GM12864 (cell line): ENCODE data around the gene EOMES.

Experiments used
- DNase-seq: peaks from one replicate; pipeline ENCODE4 v3.0.0-alpha.2; 2011; ENCODE audit warnings: low read depth
- H3K4me3 ChIP-seq: 2 replicates; pipeline ENCODE4 v1.5.1; 2011; ENCODE audit warnings: mild to moderate bottlenecking, low read depth, low read length, control low read depth
- TF ChIP-seq, protein P1 (sequence below): IDR thresholded peaks from 2 replicates; pipeline ENCODE4 v1.5.1; 2011; ENCODE audit warnings: low read depth, mild to moderate bottlenecking, moderate library complexity, low read length, control low read depth, inconsistent platforms; ENCODE audit errors: missing control alignments

The EOMES gene

DNA sequence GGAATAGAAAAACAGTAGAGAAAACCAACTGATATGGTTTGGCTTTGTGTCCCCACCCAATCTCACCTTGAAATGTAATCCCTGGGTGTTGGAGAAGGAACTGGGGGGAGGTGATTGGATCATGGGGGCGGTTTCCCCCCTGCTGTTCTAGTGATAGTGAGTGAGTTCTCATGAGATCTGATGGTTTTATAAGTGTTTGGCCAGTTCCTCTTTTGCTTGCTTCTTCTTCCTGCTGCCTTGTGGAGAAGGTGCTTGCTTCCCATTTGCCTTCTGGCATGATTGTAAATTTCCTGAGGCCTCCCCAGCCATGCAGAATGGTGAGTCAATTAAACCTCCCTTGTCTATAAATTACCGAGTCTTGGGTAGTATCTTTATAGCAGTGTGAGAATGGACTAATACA, 48.4 kb downstream of the EOMES start:
- no peak for DNase-seq
- TF ChIP-seq, protein P1, sequence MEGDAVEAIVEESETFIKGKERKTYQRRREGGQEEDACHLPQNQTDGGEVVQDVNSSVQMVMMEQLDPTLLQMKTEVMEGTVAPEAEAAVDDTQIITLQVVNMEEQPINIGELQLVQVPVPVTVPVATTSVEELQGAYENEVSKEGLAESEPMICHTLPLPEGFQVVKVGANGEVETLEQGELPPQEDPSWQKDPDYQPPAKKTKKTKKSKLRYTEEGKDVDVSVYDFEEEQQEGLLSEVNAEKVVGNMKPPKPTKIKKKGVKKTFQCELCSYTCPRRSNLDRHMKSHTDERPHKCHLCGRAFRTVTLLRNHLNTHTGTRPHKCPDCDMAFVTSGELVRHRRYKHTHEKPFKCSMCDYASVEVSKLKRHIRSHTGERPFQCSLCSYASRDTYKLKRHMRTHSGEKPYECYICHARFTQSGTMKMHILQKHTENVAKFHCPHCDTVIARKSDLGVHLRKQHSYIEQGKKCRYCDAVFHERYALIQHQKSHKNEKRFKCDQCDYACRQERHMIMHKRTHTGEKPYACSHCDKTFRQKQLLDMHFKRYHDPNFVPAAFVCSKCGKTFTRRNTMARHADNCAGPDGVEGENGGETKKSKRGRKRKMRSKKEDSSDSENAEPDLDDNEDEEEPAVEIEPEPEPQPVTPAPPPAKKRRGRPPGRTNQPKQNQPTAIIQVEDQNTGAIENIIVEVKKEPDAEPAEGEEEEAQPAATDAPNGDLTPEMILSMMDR = no peak
- no peak overlapping the region for H3K4me3 ChIP-seq

DNA sequence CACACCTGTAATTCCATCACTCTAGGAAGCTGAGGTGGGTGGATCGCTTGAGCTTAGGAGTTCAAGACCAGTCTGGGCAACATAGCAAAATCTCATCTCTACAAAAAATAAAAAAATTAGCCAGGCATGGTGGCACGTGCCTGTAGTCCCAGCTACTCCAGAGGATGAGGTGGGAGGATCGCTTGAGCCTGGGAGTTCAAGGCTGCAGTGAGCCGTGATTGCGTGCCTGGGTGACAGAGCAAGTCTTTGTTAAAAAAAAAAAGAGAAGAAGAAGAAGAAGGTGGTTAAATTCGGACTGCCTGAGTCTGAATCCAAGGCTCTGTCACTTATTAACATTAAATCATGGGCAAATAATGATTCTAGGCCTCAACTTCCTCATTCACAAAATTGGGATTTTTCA, 51.0 kb downstream of the EOMES start:
- no peak for DNase-seq
- TF ChIP-seq, protein P1 = no peak
- no peak overlapping the region for H3K4me3 ChIP-seq

DNA sequence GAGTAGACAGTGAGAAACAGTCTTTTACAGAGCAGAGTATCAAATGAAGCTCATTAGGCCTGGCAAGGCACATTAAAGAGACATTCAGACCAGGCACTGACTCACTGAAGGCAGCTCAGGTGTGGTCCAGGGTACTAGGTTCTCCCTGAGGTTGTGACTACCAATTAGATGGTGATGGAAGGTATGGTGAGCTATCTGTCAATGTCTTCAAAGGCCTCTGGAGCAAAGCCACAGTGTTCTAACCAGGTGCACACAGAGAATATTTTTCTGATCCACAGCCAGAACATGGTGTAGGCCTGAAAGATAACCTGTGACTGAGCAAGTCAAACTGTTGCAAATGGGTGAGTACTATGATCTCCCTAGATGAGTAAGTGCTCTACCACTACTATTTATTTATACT, 51.5 kb downstream of the EOMES start:
- TF ChIP-seq, protein P1 = no peak
- no peak for DNase-seq

DNA sequence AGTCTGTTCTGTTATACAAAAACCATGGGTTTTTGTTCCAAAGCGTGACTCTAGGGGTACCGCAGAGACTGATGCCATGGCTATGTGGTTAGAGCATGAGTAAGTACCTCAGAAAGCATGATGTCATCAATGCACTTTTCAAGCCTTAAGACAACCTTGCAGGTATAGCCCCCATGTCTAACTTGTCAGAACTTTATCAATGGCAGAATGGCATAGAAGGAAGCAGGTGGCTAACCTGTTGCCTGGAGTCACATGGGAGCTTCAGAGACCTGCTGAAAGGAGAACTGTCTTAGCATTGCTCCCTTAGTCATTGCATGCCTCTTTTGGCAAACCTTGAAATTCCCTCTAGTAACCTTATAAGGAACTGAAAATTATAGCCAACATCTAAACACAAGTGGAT, 52.5 kb downstream of the EOMES start:
- no peak overlapping the region for H3K4me3 ChIP-seq
- peak; percentile 10 for DNase-seq
- TF ChIP-seq, protein P1 = no peak

More for the DNA sequence above, 51.5 kb downstream of the EOMES start:
- H3K4me3 ChIP-seq = no peak overlapping the region

DNA sequence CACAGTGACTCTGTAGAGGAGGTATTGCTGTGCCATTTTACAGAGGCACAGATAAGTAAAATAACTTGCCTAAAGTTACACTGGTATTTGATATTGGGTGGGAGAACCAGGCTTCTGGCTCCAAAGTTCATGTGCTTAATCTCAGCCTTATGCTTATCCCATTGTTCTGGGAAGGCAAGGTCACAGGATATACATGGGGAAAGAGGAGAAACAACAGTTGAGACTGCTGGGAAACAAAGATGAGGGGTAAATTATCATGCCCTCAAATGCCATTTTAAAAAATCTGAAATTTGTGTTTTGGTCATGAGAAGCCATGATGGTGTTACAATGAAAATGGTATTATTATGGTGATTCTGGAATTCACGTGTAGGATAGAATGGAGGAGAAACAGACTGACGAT, 54.4 kb downstream of the EOMES start:
- no peak for DNase-seq
- TF ChIP-seq, protein P1 = no peak
- no peak overlapping the region for H3K4me3 ChIP-seq

DNA sequence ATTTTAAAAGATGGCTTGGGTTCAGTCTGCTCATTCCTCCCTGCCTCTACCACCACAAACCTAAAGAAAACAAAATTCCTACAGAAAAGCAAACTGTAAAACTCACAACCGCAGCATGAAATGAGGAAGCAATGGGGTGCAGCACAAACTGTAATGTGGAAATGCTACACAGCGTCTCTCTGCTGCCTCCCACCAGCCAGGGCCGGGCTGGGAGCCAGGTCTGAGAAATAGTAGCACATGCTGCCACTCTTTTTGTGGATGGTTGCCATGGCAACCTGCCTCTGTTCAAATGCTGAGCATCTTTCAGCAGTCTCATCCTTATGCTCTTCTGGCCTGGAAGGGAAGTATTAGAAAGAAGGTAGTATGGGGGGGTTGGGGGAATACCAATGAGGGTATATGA, 55.4 kb downstream of the EOMES start:
- DNase-seq = no peak
- TF ChIP-seq, protein P1 = no peak
- no peak overlapping the region for H3K4me3 ChIP-seq

DNA sequence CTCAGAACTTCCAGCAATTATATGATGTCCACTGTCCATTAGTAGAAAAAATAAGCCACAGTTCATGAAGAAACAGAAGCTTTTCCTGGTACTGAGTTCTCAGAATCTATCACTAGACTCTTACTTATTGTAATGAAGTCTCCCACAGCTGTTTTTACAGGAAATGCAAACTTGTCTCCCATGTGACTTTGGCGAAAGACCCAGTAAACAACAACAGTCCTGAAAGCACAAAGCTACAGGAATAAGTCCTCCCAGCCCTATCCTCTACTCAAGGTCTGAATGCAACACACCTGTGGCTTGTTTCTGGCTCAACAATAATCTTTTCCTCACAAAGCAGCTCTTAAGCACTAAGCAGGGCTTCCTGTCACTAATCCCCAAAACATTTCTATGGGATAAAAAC, 55.9 kb downstream of the EOMES start:
- TF ChIP-seq, protein P1 = no peak
- no peak overlapping the region for H3K4me3 ChIP-seq
- no peak for DNase-seq
